Skin of body (tissue), 2 donors: ENCODE data around the gene HYLS1. TPM values are rescaled to one million over a fixed set of nuclear protein-coding genes. Genes with fewer than 3 reads are reported as not detected.
A peak's percentile ranks its signal among the peaks of the same experiment; 100 is the strongest.
"Not testable (repeated sequence)": the region's sequence is repeated elsewhere in the genome, so short reads cannot be mapped to it uniquely, and the experiment has no call there.

Experiments
- DNase-seq: peaks from one replicate; lab custom pipeline; 2025; lab: John Stamatoyannopoulos, UW
- total RNA-seq: library from RNA; depleted of rRNA; stranded (reverse); fragments of >200 nt; gene quantifications from one replicate; pipeline ENCODE4 v1.2.3, GENCODE V29; 2014

The HYLS1 gene
- total RNA-seq, 1 donor from 2014 or later: 4.2 TPM

DNA sequence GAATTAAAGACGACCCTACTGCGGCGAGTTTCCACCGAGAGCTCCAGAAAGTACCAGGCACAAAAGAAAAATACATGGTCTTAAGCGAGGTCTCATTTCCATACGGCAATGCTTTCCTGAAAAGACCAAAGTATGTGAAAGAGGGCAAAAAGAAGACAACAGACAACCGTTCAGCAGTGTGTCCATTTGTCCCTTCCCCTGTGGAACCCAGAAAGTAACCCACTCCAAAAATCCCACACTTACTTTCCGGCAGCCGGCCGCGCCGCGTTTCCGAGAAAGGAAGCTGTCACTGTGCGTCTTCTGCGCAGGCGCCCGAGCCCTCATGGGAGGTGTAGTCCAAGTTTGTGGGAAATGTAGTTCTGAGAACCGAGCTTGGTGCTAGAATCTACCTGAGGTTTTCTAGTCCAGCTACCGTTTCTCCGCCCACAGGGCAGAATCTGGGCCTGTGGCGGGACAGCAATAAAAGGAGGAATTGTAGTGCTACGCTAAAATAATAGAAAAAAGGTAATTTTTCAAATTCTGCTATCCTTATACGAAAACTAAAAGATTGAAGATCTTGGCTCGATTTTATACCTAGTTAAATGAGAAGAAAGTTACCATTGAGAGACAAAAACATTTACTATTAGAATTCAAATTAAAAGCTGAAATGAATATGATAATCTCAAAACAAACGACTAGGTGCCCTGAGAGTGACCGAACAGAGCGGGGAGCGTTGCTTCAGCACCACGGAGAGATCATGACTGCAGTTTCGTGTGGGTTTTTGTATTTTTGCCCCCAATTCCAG, 15.7 kb downstream of the HYLS1 start, which contains the start of gene PUS3:
Gene PUS3, minus strand, starts transcription at position 280 of the 784 bp plus-strand sequence. CDS start 6,922 bp downstream, outside the sequence.
- peak; percentile 88 for DNase-seq

DNA sequence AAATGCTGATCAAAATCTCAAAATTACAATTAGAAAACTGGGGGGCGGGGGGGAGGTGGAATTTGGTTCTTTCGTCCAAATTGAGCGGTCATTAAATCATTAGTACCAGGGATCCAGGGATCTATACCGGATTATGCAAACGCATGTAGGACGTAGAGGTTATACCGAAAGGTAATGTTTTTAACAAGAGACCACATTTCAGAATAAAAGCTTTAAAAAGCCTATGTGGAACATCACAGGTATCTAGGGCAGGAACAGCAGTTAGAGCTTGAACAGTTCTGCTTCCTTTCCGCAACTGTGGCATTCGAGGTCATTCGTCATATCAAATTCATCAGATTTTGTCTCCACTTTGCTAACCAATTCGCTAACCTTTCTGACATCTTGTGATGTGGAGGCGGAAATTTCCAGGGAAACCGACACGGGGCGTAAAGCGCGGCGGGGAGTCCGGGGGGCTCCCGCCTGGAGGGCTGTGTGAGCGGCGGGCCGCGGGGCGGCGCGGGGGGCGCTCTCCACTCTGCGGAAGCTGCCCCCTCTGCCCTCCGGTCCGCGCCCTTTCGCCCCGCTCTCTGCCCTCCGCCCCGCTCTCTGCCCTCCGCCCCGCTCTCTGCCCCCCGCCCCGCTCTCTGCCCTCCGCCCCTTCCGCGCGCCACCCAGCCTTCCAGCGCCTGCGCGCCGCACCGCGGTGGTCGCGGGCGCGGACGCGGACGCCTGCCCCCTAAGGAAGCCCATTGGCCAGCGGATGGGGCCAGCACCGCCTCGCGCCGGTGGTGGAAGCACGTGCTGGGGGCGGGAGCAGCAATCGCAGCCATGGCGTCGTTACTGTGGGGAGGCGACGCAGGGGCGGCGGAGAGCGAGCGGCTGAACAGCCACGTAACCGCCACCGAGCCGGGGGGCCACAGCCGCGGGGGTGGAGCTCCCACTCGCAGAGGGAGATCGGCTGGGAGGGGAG, 16.5 kb downstream of the HYLS1 start, which contains the start of gene DDX25:
Gene DDX25, plus strand, starts transcription at position 798 of the 949 bp plus-strand sequence. Its CDS starts 10 bp downstream, at position 808.
- DNase-seq: no peak

DNA sequence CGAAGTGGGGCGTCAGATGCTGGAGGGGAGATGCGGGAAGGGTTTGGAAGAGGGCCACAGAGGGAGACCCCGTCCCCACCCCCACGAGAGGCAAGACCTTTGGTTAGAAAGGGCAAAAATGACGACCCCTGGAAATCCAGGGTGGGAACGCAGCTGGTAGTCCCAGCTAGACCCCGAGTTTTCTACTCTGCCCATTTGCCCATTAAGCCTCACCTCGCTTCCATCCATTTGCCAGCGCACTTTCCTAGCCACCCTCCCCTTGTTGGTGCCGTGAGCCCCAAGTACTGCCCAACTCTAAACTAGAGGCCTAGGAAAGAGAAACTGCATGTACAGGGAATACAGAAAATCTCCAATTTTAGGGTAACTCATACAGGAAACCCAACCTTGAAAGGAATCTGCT, 17.2 kb downstream of the HYLS1 start:
- no peak for DNase-seq

DNA sequence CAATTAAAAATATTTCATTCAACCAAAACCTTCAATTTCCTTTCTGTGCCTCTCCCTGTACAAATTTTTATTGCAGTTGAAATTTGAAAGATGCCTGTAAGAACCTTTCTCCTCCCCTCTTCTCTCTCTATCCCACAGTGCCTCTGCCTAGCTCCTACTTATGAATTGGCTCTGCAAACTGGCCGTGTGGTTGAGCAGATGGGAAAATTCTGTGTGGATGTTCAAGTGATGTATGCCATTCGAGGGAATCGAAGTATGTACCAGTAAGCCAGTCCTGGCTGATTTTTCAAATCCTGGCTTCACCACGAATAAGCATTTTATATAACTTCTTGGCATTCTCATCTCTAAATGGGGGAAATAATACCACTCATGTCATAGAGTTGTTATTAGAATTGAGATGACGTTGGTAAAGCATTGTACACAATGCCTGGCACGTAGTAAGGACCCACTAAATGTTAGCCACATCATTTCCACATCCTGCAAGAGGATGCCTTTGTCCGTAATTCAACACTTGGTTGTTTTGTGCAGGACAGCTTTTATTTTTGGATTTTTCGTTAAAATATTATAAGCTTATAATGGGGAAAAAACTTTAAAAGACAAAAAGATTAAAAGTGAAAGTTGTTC, 22.9 kb downstream of the HYLS1 start:
- DNase-seq: no peak

DNA sequence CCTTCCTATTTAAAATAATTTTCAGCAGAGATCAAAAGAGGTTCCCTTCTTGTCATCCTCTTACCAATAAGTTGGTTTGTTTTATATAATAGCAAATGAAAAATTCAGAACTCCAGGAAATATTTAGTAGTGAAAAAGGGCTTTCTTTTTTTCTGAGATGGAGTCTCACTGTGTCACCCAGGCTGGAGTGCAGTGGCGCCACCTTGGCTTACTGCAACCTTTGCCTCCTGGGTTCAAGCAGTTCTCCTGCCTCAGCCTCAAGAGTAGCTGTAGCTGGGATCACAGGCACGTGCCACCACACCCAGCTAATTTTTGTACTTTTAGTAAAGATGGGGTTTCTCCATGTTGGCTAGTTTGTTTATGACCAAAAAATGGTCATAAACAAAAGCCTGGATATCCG, 27.1 kb downstream of the HYLS1 start:
- not testable (repeated sequence) for DNase-seq

DNA sequence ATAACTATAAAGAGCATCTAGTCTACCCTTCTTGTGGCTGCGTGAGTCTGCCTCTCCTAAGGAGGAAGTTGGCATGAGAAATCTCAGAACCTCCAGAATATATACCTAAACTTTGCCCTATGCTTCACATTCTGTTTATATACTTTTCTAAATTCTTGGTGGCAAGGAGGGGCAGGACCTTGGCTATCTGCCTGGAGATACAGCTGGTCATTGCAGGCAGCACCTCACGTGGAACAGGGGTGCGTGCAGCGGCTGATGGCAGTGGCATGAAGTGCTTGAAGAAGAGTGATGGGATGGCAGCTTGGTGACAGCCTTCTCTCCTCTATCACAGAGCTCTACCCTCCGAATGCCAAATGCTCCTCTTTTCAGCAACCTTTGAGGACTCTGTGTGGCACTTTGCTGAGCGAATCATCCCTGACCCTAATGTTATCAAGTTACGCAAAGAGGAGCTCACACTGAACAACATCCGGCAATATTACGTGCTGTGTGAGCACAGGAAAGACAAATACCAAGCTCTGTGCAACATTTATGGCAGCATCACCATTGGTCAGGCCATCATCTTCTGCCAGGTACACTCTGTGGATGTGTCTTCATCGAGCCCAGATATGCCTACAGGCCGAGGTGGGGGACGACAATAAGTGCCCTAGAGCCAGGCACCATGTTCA, 29.3 kb downstream of the HYLS1 start:
- DNase-seq: no peak

DNA sequence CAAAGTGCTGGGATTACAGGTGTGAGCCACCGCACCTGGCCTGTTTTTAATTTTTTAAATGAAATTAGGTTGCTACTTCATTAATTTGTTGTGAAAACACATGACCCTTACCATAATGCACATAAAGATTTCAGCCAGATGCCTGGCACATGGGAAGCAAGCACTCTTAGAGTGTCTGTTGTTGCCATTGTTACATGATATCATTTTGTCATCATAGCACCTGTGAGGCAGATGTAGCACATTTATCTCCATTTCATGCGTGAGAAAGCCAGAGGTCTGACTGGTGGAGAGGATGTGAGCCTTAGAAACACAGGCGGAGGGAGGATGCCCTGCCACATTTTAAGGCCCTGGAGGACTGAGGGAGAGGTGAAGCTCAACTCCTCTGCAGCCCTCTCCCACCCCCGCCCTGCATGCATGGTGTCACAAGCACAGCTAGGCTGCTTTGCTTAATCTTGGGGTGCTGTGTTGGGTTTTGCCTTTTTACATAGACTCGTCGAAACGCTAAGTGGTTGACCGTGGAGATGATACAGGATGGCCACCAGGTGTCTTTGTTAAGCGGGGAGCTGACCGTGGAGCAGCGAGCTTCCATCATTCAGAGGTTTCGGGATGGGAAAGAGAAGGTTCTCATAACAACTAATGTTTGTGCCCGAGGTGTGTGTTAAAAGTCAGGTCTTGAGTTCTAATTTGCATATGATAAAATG, 30.8 kb downstream of the HYLS1 start:
- DNase-seq: peak; percentile 61

DNA sequence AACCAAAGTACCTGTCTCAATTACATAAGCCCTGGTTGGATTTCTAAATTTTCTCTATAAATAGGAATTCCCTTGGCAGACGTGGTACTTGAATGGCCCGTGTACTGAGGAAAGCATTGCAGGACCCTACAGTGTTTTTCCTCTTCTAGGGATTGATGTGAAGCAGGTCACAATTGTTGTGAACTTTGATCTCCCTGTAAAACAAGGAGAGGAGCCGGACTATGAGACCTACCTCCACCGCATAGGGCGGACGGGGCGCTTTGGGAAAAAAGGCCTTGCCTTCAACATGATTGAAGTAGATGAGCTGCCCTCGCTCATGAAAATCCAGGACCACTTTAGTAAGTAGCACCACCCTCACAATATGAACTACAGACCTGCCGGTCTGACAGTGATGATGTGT, 33.6 kb downstream of the HYLS1 start:
- DNase-seq: no peak

DNA sequence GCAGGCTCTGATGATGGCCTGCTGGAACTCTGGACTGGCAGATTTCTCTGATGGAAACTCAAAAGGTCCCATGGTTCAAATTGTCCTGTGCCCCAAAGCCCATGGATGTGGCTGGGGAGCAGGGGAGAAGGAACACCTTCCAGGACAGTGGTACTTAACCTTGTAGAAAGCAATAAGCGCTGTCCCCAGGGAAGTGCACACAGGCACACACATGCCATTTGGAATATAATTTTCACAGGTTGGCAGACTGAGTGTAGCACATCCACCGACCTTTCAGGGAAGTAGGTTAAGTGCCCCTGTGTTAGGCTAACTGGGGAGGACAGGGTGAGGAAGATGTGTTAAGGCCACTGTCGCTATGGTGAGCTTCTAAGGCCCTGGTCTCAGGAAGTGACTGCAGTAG, 34.7 kb downstream of the HYLS1 start:
- no peak for DNase-seq

DNA sequence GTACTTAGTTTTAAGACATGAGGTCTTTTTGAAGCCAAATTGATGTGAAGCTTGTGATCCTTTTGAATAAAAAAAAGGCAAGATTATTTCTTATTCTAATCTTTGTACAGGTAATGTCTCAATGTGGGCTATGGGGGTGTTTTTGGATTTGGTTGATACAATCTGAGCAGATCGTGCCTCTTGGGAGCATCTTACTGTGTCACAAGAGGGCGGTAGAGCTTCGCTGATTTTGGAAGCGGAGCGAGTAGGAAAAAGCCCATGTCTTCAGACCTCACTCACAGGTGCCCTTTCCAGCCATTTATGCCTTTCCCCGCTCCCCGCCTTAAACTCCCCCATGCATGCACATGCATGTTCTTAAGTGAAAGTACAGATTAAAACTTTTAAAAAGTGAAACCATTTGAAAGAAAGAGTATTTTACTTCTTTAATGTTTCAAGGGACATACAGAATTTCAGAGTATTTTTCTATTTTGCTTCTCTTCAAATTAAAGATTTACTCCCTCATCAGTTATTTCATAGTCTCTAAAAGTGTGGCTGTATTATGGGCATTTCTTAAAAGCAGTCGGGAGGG, 35.6 kb downstream of the HYLS1 start:
- peak; percentile 68 for DNase-seq

DNA sequence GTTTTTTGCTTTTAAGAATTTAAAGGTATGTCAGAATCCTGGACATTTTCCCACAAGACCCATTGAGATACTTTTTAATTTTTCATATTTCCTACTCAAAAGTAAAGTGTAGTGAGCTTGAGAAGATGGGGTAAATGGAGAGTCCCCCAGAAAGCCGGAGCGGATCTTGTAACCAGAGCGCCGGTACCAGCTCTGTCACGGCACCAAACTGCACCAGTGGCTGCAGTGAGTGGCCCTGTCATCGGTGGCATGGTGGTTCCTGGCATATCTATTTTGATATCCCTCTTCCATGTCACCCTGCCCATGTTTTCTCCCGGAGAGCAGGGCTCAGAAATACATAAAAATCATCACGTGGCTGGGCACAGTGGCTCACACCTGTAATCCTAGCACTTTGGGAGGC, 36.2 kb downstream of the HYLS1 start:
- no peak for DNase-seq

DNA sequence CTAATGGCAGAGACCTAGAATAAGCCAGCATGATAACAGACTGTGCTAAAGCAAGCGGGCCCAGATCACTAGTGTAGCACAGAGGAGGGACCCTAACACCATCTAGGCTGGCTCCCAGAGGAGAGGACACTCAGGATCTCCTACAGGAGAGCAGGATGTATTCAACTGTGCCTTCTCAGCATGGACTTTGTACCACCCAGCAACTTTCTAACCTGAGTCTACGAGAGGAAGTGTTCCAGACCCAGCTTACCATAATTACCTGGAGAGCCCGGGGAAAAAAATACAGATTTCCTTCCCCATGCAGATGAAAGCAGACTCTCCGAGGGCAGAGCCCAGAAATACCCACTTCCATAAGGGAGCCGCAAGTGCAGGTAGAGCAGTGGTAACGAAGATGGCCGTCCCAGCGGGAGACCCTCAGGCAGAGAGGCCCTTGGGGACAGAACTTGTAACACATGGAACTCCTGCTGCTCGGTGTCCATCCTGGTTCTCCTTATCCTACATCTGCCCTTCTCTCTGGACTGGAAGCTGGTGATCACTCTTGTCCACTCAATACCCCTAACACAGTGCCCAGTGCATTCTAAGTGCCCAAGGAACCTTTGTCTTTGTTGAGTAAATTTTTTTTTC, 37.0 kb downstream of the HYLS1 start:
- DNase-seq: no peak

DNA sequence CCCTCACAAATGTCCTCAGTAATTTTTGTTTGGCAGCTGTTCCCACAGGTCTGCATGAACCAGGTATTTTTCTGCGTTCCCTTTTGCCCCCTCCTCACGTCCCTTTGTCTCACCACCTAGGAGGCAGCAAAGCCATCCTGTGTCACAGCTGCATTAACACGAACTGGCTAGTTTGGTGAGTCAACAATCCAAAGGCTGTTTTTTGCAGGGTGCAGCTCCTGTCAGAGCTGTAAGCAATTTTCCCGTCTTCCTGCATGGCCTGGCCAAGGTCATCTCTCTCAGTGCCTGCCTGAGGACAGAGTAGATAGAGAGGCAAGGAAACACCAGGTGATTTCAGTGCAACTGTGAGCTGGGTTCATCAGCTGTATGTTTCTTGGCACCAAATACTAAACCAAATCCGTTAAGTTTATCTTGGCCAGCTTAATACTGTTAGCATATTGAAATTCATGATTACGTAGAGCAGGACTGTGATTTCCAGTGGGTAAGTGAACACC, 37.8 kb downstream of the HYLS1 start:
- DNase-seq: no peak

DNA sequence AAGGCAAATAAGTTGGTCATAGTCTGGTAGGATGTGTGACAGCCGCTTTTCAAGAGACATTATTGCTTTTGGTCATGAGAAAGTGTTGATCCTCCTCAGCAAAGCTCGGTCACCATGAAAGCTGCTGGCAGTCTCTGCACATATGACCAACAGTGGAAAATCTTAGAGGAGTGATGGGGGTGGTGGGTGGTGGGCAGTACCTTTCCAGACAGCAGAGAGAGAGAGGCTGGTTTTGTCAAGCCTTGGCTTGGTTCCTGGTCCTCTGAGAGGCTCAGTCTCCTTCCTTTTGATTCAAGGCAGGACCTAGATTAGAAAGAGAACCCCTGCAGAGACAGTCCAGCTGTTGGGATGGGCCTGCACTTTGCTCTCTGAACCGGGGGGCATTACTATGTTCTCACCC, 38.3 kb downstream of the HYLS1 start:
- DNase-seq: no peak

DNA sequence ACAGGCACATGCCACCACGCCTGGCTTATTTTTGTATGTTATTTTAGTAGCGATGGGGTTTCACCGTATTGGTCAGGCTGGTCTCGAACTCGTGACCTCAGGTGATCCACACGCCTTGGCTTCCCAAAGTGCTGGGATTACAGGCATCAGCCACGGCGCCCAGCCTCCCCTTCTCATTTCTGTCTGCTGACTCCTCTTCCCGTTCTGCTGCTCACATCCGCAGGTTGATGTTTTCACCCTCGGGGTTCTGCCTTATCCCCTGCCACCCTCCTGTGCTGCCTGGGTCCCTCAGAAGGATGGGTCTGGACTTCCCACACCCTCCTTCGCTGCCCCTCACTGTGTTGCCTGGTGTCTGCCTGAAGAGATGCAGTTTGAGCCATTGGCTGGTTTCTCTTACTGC, 39.2 kb downstream of the HYLS1 start:
- no peak for DNase-seq

DNA sequence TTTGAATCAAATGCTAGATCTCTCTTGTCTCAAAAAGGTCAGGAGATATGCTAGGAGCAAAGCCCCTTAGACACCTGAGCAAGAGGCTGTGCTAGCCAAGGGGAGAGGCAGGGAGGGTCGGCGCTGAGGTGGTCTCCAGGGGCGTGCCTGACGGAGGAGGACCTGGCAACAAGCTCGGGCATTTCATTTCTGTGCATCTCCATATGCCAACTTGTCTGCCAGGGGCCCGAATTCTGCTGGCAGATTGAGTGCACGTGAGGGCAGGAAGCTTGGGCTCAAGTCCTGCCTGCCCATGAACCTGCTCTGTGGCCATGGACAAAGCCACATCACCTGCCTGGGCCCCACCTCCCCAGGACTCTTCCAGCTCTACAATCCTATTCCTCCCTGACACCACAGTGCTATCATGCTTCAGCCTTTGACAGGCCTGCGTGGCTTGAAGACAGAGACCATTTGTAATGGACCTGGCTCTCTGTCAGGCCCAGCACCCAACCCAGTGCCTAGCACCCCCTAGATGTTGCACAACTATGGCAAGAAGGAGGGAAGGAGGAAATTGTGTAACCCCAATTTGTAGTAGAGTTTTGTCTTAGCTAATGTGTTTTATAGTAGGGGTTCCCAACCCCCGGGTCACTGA, 42.1 kb downstream of the HYLS1 start:
- no peak for DNase-seq

DNA sequence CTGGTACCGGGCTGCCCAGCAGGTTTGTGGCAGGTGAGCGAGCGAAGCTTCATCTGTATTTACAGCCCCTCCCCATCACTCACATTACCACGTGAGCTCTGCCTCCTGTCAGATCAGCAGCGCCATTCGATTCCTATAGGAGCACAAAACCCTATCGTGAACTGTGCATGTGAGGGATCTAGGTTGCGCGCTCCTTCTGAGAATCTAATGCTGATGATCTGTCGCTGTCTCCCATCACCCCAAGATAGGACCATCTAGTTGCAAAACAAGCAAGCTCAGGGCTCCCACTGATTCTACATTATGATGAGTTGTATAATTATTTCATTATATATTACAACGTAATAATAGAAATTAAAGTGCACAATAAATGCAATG, 42.6 kb downstream of the HYLS1 start:
- DNase-seq: no peak

DNA sequence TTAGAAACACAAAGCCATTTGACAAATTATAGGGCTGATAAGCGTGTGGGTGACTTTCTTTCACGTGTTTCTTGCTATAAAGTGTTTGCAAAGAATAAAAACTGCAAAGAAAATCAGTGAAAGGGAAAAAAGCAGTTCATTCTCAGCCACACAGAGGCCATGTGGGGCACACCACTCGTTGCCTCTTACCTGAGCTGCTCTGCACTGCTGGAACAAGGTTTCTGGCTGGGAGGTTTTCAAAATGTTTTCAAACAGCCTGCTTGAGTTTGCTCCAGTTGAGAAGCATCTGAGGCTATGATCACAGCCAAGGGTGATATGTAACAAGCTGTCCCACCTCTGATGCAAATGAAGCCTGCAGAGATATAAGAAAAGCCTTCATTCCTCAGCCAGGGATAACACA, 43.6 kb downstream of the HYLS1 start:
- no peak for DNase-seq

DNA sequence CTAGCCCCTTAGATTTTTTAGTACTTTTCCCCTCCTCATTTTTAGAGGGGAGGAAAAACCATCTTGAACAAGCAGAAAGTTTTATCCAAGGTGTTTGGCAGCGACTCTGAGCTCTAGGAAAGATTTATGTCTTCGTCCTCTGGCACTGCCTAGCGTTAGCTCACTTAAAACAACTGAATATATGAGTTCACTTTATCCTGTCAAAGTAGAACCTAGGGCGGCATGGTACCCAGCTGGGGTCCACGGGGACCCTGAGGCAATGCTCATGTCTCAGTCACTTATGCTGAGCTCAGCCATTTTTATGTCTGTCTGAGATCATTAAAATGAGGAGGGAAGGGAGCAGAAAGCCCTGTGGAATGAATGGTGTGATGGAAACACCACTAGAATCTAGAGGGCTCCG, 44.2 kb downstream of the HYLS1 start:
- DNase-seq: no peak
